ENCODE measurements around the gene KLHDC4. TPM values are rescaled to one million over a fixed set of nuclear protein-coding genes. Genes with fewer than 3 reads are reported as not detected.

KLHDC4 gene
- total RNA-seq, 1 donor from 2014 or later: 29.0 TPM

DNA sequence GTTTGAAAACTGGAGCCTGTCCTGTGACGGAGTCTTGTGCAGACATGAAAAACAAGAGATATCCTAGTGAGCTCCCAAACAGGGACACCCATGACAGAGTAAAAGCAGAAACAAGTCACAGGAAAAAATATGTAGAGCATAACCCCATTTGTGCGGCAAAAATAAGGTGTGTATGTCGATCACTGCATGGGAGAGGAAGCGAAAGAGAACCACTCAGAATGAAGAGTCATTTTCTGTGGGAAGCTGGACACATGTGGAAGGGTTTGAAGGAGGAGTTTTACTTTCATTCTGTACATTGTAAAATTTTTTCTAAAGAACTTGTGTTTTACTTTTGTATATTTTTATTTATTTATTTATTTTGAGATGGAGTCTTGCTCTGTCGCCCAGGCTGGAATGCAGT lies 91.4 kb downstream of the KLHDC4 start:
- no peak for TF ChIP-seq CTCF (conservative IDR thresholded peaks at IDR 0.05; ENCODE audit: low read depth, low read length)
- no peak overlapping the region for H3K4me3 ChIP-seq (ENCODE audit: low read depth, low read length)
- no peak for DNase-seq (ENCODE audit: low read depth)

DNA sequence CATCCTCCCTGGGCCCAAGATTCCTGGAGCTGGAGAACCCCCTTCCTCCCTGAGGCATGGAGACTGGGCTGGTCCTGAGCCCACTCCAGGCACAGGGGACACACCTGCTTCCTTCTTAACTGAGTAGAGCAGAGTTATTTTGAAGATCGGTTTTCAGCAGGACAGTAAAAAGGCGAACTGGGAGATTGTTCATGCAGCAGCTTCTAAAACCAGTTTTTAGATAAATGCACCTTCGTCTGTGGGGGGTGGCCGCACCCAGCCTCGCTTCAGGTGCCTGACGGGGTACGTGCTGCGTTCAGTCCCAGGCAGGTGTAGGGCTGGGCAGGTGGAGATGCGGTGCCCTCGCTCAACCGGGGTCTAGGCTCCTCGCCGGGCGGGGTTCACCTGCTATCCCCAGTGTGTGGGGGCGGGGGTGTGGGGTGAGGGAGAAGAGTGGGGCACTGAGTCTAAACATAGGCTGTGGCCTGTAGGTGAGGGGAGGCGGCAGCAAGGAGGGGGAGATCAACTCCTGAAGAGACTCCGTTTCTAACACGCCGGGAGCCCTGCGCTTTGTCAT lies 94.0 kb downstream of the KLHDC4 start:
- no peak for TF ChIP-seq CTCF (conservative IDR thresholded peaks at IDR 0.05; ENCODE audit: low read depth, low read length)
- no peak overlapping the region for H3K4me3 ChIP-seq (ENCODE audit: low read depth, low read length)
- DNase-seq (ENCODE audit: low read depth): no peak

DNA sequence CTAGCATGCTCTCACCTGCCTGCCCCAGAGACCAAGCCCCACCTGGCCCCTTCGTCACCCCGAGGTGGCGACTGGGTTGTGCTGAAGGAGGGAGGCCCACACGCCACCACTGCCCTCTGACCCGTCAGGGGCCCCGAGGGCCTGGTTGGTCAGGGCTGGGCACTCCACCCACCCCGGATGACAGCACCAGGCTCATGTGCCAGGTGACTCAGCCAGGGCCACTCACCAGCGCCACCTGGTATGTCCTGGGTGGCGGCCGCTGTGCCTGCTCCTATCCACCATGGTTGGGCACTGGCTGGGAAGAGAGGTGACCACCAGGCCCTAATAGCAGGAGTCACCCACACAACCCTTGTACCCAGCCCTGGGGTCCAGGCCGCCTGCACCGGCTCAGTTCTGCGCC lies 94.6 kb downstream of the KLHDC4 start:
- no peak overlapping the region for H3K4me3 ChIP-seq (ENCODE audit: low read depth, low read length)
- DNase-seq (ENCODE audit: low read depth): no peak
- no peak for TF ChIP-seq CTCF (conservative IDR thresholded peaks at IDR 0.05; ENCODE audit: low read depth, low read length)

- H3K4me3 ChIP-seq (ENCODE audit: low read depth, low read length): no peak overlapping the region
- DNase-seq (ENCODE audit: low read depth): no peak
- no peak for TF ChIP-seq CTCF (conservative IDR thresholded peaks at IDR 0.05; ENCODE audit: low read depth, low read length)
These were observed 96.1 kb downstream of the KLHDC4 start for GRCh38 chr16:87669672-87670071.

DNA sequence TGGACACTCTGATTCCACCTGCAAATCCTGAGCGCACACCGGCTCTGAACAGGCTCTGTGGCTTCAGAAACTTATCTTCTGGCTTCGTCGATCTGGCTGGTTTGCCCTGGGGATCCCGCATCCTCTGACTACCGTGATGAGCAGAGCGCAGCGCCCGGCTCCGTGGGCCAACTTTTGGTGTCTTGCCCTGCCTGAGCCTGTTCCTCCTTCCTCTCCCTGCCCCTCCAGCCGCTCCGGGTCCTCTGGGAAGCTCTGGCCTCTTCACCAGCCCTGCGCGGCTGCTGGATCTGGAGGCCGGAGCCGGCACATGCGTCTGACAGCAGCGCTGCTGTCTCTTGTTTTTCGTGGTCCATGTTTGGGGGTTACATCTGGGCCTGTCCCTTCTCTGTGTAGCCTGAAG lies 97.8 kb downstream of the KLHDC4 start:
- no peak overlapping the region for H3K4me3 ChIP-seq (ENCODE audit: low read depth, low read length)
- no peak for DNase-seq (ENCODE audit: low read depth)
- TF ChIP-seq CTCF (conservative IDR thresholded peaks at IDR 0.05; ENCODE audit: low read depth, low read length): no peak

DNA sequence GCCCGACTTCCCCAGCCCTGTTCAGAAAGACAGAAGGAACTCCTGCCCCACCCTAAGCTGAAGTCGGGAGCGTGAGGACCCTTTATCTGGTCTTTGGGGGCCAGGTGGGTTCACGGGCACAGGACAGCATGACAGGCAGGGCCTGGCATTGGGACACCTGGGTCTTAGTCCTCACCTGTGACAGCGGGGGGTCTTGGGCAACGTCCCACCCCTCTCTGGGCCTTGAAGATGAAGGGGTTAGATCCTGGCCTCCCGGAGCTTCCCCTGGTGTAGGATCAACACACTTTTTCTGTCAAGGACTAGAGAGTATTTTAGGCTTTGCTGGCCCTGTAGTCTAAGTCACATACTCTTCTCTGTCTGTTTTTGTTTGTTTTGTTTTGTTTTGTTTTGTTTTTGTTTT lies 98.3 kb downstream of the KLHDC4 start:
- no peak for TF ChIP-seq CTCF (conservative IDR thresholded peaks at IDR 0.05; ENCODE audit: low read depth, low read length)
- DNase-seq (ENCODE audit: low read depth): no peak
- no peak overlapping the region for H3K4me3 ChIP-seq (ENCODE audit: low read depth, low read length)

GRCh38 chr16:87666919-87667318 lies 98.9 kb downstream of the KLHDC4 start:
- no peak for DNase-seq (ENCODE audit: low read depth)
- no peak for TF ChIP-seq CTCF (conservative IDR thresholded peaks at IDR 0.05; ENCODE audit: low read depth, low read length)
- no peak overlapping the region for H3K4me3 ChIP-seq (ENCODE audit: low read depth, low read length)
